Right cardiac atrium (tissue), 5 donors: ENCODE data around the gene UCN2. TPM values are rescaled to one million over a fixed set of nuclear protein-coding genes. Genes with fewer than 3 reads are reported as not detected.
A peak's percentile ranks its signal among the peaks of the same experiment; 100 is the strongest.

Experiments used
- ATAC-seq, 2 donors: fragments of 200-7000 bp; cut with Tn5 transposase; one replicate each; pipeline versions ENCODE4 v1.8.0 to v1.9.1; 2020; ENCODE audit warnings: moderate library complexity in 2 of 2, mild to moderate bottlenecking in 1 of 2
- DNase-seq, 3 donors: peaks; one replicate each; pipeline ENCODE4 v3.0.0-alpha.2; 2020
- H3K27ac ChIP-seq: one replicate; pipeline ENCODE4 v1.5.1; 2013; ENCODE audit warnings: mild to moderate bottlenecking, low read length, control low read depth, moderate library complexity
- H3K27me3 ChIP-seq: one replicate; pipeline ENCODE4 v1.6.1; 2013; ENCODE audit not compliant: control insufficient read depth, insufficient read depth
- H3K4me1 ChIP-seq: one replicate; pipeline ENCODE4 v1.6.1; 2013; ENCODE audit warnings: low read length; ENCODE audit not compliant: control insufficient read depth, insufficient read depth
- H3K4me3 ChIP-seq: one replicate; pipeline ENCODE4 v1.5.1; 2013; ENCODE audit warnings: low read length, control low read depth
- H3K9me3 ChIP-seq: one replicate; pipeline ENCODE4 v1.6.1; 2013; ENCODE audit warnings: low read length; ENCODE audit not compliant: control insufficient read depth
- WGBS: extraction: QIAGEN DNeasy Blood & Tissue Kit; methylation state at CpG from one replicate; pipeline ENCODE4 v1.1.7; 2013; 5-methylcytosine and 5-hydroxymethylcytosine counted together
- intact Hi-C, 4 donors: fragments of 100-400 bp; cut with DNase I; formaldehyde crosslinking; loops; one replicate each; pipeline versions ENCODE4 v1.11.0 to v1.14.0; 2022 to 2023
- polyA plus RNA-seq: library from polyadenylated mRNA; stranded (reverse); fragments of 200-250 nt; gene quantifications from one replicate; pipeline ENCODE4 v1.2.3, GENCODE V29; 2013
- total RNA-seq, 4 donors: library from RNA; stranded (reverse); fragmentation: NEBNext Ultra II Directional; extraction: Animal tissue kit (Norgen Biotek cat#: 25700); gene quantifications; one replicate each; pipeline ENCODE4 v1.2.1, GENCODE V29; 2021
- donor health status: healthy with polysubstance abuse.
- donor health status: DM: no; HTN: yes; CAD: no.
- donor health status: DM: no; HTN: no; CAD: no.
- donor health status: DM: no; HTN: yes; CAD: no; lungs with severe emphysema.
- donor health status: DM: yes; HTN: yes; CAD: no.

Gene UCN2
- total and polyA plus RNA-seq, 5 donors, result 0.16 TPM; not detected in 4

DNA sequence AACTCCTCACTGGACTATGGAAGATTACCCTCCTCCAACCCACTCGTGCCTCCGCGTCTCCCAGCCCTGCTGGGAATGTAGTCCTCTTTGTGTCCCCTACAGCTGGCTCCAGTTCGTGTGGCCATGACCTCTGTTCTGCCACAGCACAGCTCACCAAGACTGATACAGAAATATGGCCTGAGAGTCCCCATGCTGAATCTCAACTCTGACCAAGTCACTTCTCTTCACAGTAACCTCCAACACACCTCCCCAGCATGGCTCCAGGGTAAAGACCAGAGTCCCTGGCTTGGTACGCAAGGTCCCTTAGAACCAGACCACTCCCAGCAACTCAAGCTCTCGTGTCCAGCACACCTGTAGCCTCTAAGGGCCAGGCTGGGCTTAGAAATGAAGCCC lies 33.8 kb upstream of the UCN2 start:
- H3K4me1 ChIP-seq, result peaks cover 25% of the 10 kb centered on the region
- H3K4me3 ChIP-seq, result no peak overlapping the region
- H3K27me3 ChIP-seq, result no peaks in the 10 kb centered on the region
- peak overlapping the region; percentile 94 for H3K27ac ChIP-seq
- ATAC-seq (no peak), DNase-seq (peak; percentile 8 to 45 (median 43))
- H3K9me3 ChIP-seq, result no peaks in the 10 kb centered on the region
- intact Hi-C loops, result no loop called here
- 69% methylated on average over 6 of the region's 6 CpGs for WGBS

DNA sequence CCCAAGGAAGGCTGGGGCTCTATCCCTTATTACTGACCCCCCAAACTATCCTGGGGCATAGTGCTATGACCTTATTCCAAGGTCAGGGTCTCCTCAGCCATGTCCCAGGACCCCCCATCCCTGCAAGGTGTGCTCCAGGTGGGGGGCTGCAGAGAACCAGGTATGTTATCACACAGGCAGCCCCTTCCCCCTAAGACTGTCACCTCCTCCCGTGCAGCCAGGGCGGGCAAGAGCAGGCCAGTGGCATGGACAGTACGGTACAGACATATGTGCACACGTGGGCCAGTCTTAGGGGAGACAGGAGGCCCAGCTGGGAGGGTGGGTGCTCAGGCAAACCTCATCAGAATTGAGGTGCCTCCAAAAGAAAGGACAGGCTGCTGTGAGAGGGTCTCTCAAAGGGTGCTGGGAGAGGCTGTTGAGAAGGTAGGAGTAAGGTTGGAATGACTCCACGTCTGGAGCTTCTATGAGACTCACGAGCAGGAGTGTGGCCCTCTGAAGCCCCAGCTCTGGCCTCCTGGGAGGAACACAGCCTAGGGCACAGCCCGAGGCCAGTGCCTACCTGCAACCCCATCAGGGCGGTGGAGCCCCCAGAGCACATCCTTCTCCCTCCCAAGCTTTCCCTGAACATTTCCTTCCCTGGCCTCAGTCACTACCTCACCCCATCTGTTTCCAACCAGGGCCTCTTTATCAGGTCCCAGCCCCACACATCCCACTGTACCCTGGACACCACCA lies 33.3 kb upstream of the UCN2 start:
- 65% methylated on average over 8 of the region's 8 CpGs for whole genome bisulfite sequencing
- DNase-seq, result peak in 1 of 3 donors; percentile 33
- intact Hi-C loops, result no loop called here
- no peak overlapping the region for H3K4me3 ChIP-seq
- H3K27ac ChIP-seq, result peak overlapping the region; percentile 94
- peak in 1 of 2 donors; percentile 1 for ATAC-seq
- H3K27me3 ChIP-seq, result no peaks in the 10 kb centered on the region
- peaks cover 25% of the 10 kb centered on the region for H3K4me1 ChIP-seq
- no peaks in the 10 kb centered on the region for H3K9me3 ChIP-seq

DNA sequence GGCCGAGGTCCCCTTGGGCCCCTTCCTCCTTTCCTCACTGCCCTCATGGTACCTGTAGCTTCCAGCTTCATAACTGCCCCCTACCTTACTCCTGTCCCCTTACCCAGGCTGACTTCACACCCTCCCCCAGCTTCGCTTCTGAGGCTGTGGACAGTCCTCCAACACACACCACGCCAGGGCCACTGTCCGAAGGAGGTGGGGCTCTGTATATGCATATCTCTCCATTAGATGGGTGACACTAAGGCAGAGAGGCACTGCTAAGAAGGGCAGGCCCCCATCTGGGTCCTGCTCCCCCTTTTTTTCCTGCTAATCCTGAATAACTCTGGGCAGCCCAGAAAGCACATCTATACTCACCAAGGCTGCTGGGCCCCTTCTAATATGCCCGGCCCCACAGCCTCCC lies 32.6 kb upstream of the UCN2 start:
- peaks cover 25% of the 10 kb centered on the region for H3K4me1 ChIP-seq
- intact Hi-C loops, result no loop called here
- WGBS, result 58% methylated on average over 5 of the region's 5 CpGs

DNA sequence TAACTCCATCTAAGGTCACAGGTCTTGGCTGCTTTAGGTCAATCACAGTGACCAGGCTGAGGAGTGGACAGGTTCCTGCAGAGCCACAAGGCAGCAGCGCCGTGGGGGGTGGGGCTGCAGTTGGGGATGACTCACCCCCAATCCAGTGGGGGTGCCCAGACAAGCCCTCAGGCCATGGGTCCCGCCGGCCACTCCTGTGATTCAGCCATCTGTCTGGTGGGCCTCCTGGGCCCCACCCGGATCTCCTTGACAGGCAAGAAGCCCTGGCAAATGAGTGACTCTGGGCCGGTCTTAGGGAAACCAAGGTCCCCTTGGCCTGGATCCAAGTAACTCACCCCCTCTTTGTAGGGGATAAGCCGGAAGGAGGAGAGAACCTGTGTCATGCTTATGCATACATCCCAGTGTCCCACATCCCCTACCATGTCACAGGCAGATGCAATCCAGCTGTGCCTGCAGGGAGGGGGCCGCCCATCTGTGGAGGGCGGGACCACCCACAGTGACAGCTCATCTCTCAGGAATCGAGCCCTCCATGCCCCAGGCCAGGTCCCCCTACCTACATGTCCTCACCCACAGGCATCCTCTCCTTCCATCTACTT lies 32.0 kb upstream of the UCN2 start:
- DNase-seq (peak; percentile 66 to 69 (median 67)), ATAC-seq (peak in 1 of 2 donors; percentile 12)
- no peaks in the 10 kb centered on the region for H3K9me3 ChIP-seq
- intact Hi-C loops, result no loop called here
- H3K27ac ChIP-seq, result peak overlapping the region; percentile 94
- WGBS, result 38% methylated on average over 10 of the region's 10 CpGs
- H3K27me3 ChIP-seq, result no peaks in the 10 kb centered on the region
- H3K4me1 ChIP-seq, result peaks cover 25% of the 10 kb centered on the region
- H3K4me3 ChIP-seq, result no peak overlapping the region

More for the DNA sequence above, 32.6 kb upstream of the UCN2 start:
- H3K27me3 ChIP-seq, result no peaks in the 10 kb centered on the region
- no peak overlapping the region for H3K4me3 ChIP-seq
- no peaks in the 10 kb centered on the region for H3K9me3 ChIP-seq
- DNase-seq (peak in 2 of 3 donors; percentile 31 to 41), ATAC-seq (peak in 1 of 2 donors; percentile 2)
- H3K27ac ChIP-seq, result peak overlapping the region; percentile 94

DNA sequence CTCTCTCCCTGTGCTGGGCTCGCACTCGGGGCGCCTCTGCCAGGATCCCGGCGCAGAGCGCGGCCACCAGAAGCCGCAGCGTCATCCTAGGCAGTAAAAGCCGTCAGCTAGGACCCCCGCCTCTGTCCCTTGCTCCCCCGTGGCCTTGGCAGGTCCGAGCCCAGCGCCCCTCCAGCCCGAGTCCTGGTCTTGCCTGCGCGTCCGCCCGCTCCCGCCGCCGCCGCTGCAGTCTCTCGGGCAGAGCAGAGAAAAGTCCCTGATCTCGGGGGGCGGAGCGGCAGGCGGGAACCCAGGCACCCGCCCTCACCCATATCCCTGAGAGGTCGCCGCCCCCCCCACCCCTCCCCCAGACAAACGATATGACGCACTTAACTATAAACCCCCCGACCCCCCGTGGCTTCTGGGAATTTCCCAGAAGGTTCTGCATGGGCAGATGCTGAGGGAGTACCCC lies 31.5 kb upstream of the UCN2 start, which contains the start of gene COL7A1:
Gene COL7A1, minus strand, starts transcription at position 255 of the 451 bp plus-strand sequence. Its CDS starts 170 bp downstream, at position 85.
- WGBS, result 3% methylated on average over 35 of the region's 35 CpGs
- DNase-seq (peak in 2 of 3 donors; percentile 69 to 74), ATAC-seq (no peak)
- Histone ChIP-seq H3K4me3 (peak within 1 kb of the TSS; percentile 2), H3K27me3 (no peaks in the 10 kb centered on the region), H3K4me1 (peaks cover 25% of the 10 kb centered on the region), H3K9me3 (no peaks in the 10 kb centered on the region), H3K27ac (peak within 1 kb of the TSS; percentile 94)
- intact Hi-C loops, result no loop called here

DNA sequence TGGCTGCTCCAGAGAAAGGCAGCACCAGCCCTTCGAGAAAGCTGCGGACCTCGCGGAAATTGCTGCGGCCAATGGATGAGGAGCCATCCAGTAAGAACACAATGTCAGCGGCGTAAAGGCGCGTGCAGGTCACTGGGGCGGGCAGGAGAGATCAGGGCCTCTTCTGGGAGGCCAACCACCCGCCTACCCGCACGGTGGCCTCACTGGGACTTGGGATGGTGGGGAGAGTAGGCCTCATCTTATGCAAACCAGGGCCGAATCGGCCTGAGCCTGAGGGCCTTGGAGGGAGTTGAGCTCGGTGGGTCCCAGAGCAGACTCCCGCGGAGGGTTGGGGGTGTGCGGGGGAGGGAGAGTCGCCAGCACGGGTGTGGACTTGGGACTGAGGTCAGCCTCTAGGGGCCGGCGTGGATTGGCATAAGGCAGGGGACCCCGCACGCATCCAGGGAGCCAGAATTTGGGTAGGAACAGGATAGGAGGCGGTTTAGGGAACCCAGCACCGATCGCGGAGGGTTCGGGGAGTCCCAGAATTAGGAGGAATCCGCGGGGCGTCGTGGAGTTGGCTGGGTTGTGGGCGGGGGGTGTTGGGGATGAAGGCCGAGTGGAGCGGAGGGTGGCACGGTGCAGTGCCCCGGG lies 31.0 kb upstream of the UCN2 start:
- peak overlapping the region; percentile 2 for H3K4me3 ChIP-seq
- ATAC-seq (no peak), DNase-seq (peak in 2 of 3 donors; percentile 61 to 68)
- WGBS, result 36% methylated on average over 39 of the region's 39 CpGs
- intact Hi-C loops, result no loop called here
- H3K4me1 ChIP-seq, result peaks cover 21% of the 10 kb centered on the region
- no peaks in the 10 kb centered on the region for H3K9me3 ChIP-seq
- no peaks in the 10 kb centered on the region for H3K27me3 ChIP-seq
- H3K27ac ChIP-seq, result no peak overlapping the region

DNA sequence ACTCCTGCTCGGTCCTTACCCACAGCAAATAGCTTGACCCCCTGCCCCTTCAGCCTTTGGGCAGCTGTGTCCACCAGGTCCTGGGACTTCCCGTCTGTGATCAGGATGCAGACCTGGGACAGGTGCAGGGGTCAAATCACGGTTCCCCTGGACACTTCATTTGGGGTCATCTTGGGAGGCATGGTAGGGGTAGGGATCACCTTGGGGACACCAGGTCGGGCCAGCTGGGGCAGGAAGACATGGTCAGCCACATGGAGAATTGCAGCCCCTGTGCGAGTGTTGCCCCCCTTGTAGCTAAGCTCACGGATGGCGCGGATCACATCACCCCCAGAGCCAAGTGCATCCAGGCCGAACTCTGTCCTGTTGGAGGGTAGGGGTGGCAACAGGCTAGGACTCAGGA lies 29.8 kb upstream of the UCN2 start:
- Histone ChIP-seq H3K4me3 (no peak overlapping the region), H3K9me3 (no peaks in the 10 kb centered on the region), H3K27me3 (no peaks in the 10 kb centered on the region), H3K4me1 (peaks cover 14% of the 10 kb centered on the region), H3K27ac (no peak overlapping the region)
- intact Hi-C loops, result no loop called here
- peak in 1 of 3 donors; percentile 37 for DNase-seq
- no peak for ATAC-seq
- 92% methylated on average over 9 of the region's 9 CpGs for WGBS

DNA sequence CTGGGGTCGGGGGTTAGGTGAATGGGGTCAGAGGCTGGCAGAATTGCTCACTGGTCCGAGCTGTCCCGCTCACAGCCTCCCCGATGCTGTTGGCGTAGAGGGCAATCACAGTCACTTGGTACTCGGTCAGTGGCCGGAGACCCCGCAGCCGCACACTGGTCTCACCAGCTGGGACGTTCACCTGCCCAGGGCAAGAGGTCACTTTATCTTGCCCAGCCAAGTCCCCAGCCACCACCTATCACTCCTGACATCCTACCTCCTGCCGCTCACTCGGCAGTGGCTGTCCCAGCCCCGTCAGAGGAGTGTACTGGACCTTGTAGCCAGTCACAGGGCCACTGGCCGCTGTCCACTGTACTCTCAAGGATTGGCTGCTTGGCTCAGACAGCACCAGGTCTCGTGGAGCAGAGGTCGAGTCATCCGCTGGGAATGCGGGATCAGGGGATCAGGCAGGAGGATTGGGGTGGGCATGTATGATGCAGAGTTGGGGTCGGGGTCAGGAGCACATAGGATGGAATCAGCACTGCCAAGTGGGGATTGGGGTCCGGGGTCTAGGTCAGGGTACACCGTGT lies 29.0 kb upstream of the UCN2 start:
- H3K4me1 ChIP-seq, result peaks cover 10% of the 10 kb centered on the region
- H3K9me3 ChIP-seq, result no peaks in the 10 kb centered on the region
- no peak overlapping the region for H3K27ac ChIP-seq
- DNase-seq (peak in 2 of 3 donors; percentile 45 to 46), ATAC-seq (no peak)
- no peak overlapping the region for H3K4me3 ChIP-seq
- intact Hi-C loops, result no loop called here
- no peaks in the 10 kb centered on the region for H3K27me3 ChIP-seq
- 90% methylated on average over 21 of the region's 21 CpGs for WGBS

DNA sequence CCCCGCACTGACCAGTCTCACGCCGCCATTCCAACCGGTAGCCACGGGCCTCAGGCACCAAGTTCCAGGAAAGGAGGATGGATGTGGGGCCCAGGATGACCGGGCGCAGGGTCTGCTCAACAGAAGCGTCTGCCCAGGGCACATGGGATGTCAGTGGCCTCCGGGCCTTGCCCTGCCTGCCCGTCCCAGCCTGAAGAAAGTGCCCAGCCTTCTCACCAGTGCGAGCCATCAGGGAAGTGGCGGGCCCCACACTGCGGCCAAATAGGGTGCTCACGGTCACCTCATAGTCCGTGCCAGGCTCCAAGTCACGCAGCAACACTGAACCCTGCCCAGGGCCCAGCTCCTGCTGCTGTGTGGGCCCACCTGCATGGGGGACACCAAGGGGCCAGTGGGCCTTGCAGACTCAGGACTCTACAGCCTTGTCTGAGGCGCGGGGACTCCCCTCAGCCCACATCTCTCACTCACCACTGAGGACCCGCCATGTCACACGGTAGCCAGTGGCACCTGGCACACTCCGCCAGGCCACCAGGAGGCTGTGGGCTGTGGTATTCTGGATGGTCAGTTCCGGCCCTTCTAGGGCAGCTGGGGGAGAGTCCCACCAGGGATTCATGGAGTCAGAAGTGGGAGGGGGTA lies 28.4 kb upstream of the UCN2 start:
- 90% methylated on average over 22 of the region's 22 CpGs for WGBS
- peaks cover 10% of the 10 kb centered on the region for H3K4me1 ChIP-seq
- no peak for DNase-seq
- H3K27ac ChIP-seq, result no peak overlapping the region
- no peaks in the 10 kb centered on the region for H3K27me3 ChIP-seq
- intact Hi-C loops, result no loop called here
- H3K9me3 ChIP-seq, result no peaks in the 10 kb centered on the region
- H3K4me3 ChIP-seq, result no peak overlapping the region
- no peak for ATAC-seq

DNA sequence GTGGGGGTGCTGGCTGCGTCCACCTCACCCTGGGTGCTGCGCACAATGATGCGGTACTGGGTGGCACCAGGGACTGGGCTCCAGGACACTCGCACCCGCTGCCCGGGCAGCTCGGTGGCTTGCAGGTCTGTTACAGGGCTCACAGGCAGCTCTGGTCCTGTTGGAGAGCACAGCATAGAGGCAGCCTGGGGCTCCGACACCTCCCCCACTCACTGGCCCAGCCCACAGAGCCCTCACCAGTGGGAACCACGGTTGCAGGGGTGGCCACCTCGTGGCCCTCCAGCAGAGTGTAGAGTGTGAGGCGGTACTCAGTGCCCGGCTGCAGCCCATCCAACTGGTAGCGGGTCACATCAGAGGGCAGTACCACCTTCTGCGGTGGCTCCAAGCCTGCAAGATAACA lies 27.9 kb upstream of the UCN2 start:
- no peak overlapping the region for H3K4me3 ChIP-seq
- H3K4me1 ChIP-seq, result peaks cover 6% of the 10 kb centered on the region
- H3K27ac ChIP-seq, result no peak overlapping the region
- WGBS, result 88% methylated on average over 14 of the region's 14 CpGs
- no peaks in the 10 kb centered on the region for H3K27me3 ChIP-seq
- H3K9me3 ChIP-seq, result no peaks in the 10 kb centered on the region
- peak in 1 of 3 donors; percentile 47 for DNase-seq
- intact Hi-C loops, result no loop called here
- ATAC-seq, result no peak
